ENCODE measurements around the gene PARVB.

PARVB gene

GRCh38 chr22:44057401-44057987 lies 33.4 kb downstream of the PARVB start:
- no peak for DNase-seq

- DNase-seq: no peak
Measured at GRCh38 chr22:44063462-44064371, 39.6 kb downstream of the PARVB start.

GRCh38 chr22:44067033-44067432 lies 42.9 kb downstream of the PARVB start:
- DNase-seq: no peak

- DNase-seq: no peak
Measured at GRCh38 chr22:44067901-44068300, 43.8 kb downstream of the PARVB start.

DNA sequence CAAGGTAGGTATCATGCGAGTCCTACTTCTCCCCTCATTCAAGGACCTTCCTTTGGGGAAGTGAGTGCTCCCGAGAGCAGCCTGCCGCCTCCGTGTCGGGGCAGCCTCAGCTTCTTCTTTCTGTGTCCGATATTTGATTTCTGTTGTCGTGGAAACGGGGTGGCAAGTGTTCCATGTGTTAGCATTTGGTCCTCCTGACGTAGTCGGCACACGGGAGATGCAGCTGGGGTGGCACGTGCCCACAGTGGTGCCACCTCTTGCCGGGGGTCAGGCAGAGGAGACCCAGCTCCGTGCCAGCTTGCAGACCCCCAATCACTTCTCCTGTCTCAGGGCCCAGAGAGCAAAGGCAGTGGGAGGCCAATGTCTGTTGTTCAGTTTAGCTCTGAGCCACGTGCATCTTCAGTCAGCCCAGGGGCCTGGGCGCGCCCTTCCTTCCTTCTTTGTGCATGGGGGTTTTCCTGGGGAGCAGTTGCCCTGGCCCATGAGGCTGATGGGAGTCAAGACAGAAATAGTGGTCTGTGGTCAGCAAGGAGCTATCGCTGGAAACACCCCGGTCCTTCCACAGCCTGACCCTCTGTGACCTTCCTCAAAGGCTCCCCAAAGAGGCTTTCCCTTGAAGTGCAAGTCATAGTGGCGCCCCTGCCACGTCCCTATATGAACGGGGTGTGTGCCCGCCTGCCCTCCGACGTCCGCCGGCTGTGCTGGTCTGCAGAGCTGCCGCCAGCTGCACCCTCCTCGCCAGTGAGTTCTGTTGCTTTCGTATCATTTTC lies 44.5 kb downstream of the PARVB start:
- DNase-seq: no peak

DNA sequence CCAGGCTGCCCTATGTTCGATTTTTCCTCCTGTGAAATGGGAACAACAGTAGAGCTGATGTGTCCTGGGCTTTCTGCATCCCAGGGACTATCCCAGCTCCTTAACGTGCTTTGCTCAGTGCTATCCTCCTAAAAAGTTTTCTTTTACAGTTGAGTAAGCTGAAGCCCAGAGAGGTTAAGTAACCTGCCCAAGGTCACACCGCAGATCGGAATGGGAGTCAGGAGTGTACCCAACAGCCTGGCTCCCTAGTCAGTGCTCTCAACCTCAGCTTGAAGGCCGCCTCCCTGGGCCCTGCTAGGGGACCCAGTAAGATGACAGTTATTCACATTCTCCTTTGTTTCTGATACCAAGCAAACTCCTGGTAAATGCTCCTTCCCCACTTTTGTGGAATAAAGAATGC lies 45.9 kb downstream of the PARVB start:
- no peak for DNase-seq

DNA sequence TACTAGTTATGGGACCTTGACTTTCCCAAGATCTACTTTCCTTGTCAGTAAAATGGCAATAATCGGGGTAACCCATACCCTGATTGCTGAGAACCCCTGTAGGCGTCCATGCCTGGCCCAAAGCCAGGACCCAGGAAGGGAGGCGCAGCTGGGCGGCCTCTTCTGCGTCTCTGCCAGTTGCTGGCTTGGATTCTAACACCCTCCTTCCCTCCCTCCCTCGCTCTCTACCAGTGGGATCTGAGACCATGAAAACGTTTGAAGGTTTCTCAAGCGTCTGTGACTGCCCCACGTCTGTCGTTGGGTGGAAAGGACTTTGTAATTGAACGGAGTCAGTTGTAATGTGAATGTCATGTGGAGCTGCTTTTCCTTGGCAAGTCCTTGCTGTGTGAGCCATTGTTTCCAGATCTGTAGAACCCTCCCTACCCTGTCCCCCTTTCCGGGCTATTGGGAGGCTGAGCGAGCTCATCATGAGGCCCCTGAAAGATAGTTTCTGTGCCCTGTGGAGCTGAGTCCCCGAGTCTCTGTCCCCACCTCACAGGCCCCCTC lies 47.8 kb downstream of the PARVB start:
- no peak for DNase-seq

DNA sequence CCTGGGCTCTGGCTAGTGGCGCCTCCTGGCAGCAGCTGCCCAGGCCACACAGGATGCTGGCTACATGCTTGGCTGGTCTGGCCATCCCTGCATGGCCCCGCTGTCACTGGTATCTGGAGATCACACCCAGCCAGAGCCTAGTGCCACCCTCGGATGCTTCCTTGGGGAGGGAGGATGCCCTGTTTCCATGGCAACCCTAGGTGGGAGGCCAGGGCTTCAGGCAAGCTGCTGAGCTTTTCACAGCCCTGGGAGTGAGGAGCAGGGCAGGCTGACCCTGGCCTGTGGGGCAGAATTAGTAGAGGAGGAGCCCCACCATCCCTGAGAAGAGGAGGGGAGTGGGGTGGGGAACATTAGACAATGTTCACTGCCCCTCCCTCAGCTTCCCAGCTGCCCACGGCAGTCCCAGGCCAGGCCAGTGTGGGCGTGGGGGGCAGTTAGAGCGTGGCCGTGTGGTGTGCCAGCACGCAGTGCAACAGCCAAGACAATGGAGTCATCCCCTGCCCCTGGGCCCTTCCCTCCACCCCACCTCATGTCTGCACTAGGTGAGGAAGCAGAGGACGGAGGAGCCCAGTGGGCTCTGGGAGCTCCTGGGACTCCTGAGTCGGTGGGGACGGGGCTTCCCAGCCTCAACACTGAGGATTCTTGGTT lies 50.4 kb downstream of the PARVB start:
- DNase-seq: no peak

- DNase-seq: no peak
Measured at GRCh38 chr22:44075022-44075421, 50.9 kb downstream of the PARVB start.

GRCh38 chr22:44075670-44076069 lies 51.6 kb downstream of the PARVB start:
- DNase-seq: no peak

DNA sequence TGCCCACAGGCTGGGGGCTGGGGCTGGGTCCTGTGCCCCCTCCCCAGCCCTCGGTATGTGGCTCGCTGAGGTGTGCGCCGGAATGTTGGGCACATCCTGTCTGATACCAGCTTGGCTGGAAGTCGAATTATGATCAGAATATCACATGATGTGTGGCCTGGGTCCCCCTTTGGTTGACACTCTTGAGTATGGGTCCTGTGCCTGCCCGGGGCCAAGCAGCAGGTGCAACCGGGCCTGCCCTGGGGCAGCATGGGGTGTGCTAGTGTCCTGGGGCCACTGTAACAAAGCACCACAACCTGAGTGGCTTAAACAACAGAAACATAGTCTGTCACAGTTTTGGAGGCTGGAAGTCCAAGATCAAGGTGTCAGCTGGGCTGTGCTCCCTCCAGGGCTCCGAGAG lies 52.7 kb downstream of the PARVB start:
- DNase-seq: no peak

DNA sequence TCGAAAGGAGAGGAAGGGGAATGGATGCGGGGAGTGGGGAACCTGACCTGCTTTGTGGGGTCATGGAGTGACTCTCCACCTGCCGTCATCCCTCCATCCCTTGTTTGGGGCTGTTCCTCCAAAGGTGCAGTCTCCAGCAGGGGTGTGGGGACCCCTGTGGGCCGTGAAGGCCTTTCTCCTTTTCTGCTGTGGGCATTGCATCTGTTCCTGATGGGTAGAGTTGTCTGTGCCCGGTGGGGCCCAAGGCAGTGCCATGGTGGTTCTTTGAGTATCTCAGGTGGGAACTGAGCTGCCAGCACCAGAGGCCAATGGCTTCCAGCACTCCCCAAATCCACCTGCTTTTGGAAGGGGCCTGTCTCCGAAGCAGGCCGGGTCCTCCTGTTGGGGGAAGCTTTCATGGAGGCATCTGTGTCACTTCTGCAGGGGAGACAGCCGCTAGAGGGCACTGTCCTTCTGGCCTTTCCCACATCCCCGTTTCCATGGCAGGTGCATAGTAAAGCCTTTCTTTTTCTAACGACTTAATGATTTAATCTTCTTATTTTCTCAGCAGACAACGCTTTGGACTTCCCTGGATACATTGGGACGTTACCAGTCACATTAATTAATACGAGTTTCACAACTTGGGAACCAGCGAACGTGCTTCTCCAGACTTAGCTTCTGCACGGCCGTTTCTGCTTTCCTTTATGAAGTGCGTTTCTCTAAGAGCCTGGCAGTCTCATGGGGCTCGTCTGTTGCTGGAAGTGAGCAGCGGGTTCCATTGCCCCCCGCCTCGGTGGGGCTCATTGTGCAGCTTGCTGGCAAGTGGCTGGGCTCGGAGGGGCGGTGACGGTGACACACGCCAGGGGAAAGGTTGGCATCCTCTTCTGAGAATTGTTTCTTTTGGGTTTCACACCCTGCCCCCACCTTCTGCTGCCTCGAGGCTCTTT lies 57.1 kb downstream of the PARVB start:
- peak; percentile 55 for DNase-seq

GRCh38 chr22:44082801-44083200 lies 58.7 kb downstream of the PARVB start:
- DNase-seq: no peak

GRCh38 chr22:44084044-44084772 lies 60.1 kb downstream of the PARVB start:
- no peak for DNase-seq

GRCh38 chr22:44085743-44086270 lies 61.7 kb downstream of the PARVB start:
- DNase-seq: no peak

DNA sequence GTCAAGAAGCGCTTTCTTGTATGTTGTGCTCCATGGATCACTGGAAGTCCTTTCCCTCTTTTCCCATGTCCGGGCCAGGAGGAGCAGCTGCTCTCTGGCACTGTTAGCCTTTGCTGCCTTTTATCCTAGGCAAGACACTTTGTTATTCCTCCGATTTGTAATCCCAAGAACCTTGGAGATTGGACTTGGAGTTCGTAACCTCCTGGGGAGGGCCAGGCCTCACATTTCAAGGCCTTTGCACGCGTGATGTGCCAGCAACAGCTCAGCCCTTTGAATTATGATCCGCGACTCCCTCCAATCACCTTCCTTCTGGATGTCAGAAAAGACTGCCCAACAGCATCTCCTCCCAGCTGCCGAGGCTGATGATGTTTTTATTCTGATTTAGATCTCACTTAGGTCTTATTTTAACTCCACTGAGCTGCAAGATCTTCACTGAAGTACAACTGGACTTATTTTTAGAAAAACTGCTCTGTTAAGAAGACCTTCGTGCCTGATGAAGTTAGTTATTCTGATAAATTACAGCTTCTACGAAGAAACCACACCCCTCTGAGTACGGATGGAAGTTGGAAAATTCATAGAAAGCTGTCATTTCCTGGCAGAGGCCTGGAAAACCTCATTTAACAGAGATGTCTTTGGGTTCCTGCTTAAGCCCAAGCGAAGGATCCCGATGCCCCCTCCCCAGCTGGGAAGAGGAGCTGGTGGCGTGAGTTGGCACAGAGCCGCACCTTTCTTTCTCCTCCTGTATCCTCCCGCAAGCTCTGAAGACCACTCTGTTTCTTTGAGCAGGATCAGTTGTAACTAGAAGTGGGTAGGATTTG lies 62.4 kb downstream of the PARVB start:
- no peak for DNase-seq

DNA sequence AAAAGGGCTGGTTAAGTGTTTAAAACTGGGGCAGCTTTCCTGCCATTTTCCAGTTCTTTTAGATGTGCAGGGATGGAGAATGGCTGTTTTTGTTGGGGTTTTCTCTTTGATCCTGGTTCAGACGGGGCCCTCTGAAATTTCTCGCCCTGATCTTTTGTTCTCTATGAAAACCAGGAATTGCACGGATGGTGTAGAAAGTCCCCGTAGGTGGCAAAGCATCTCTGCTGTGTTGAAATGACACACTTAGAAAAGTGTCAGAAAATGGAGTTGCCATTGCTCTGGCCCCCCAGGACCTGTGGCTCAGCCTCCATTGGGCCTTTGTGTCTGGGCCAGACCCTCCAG lies 63.0 kb downstream of the PARVB start:
- no peak for DNase-seq

DNA sequence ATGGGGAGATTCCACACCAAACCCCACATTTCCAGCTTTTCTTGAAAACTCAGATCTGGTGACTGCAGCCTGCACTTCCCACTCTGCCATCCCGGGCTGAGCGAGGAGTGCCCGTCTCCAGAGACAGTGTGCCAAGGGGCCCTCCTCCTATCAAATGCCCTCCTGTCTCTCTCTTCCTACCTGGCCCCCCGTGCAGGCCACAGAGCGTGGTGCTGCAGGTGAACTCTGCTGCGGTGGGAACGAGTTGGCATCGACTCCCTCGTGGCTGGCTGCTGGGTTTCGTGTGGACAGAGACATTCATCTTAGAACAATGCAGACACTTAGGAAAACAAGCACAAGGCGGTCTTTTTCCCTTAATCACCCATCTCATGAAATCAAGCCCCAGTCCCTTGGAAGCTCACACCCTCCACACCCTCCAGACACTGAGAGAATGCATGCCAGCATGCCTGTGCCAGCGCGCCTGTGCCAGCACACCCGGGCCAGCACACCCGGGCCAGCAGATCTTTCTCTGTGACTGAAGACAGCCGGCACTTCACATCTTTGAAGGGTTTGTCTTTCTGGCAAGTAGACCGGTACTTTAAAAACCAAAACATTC lies 65.0 kb downstream of the PARVB start:
- DNase-seq: no peak

DNA sequence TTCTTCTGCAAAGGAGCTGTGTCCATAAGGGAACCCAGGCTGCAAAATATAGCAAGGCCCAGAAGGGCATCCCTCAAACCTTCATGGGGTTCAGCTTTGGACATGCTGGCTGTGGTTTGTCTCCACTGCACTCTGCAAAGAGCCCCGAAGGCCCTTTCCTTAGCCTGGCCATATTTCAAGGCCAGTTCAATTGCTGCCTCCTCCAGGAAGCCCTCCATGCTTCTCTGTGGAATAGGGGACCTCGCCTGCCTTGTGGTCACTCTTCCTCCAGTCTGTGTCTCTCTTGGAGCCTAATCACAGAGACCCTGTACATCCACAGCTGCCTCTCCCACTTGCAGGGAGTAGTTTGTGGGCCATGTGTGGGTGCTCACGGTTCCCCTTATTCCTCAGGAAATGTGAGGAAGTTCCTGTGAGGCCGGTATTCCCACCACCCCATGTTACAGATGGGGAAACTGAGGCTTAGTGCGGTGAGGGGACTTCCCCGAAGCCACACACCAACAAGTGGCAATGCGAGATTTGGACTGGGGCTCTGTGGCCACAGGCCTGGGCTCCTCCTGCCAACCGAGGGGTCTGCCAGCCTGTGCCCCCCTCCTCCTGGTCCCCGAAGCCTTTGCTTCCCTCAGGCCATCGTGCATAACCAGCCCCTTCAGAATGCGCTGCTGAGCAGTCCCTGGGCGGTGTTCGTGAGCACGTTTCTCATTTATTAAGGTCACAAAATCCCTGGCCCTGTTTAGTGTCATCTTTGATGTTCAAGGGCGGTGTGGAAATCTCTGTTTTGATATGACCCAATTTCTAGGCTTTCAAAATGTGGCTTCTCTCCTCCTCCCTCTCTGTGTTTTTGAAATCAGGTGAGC lies 65.8 kb downstream of the PARVB start:
- DNase-seq: no peak

All from NCI-H2227 treated with DMSO at 0.1 percent for 48 hours (cell line).